ENCODE data around the gene SPATS2.

Gene SPATS2

GRCh38 chr12:49388682-49389386 lies 21.6 kb downstream of the SPATS2 start:
- no peak for TF ChIP-seq FOXK2 (IDR thresholded peaks at IDR 0.05)
- ChIA-PET POLR2A (interaction anchor here (1.9 kb wide), 1 partner anchor 22 kb away, joined by 4 read pairs; the partner anchor contains the start of gene SPATS2), CTCF (interaction anchor here (1.1 kb wide), 1 partner anchor 17 kb away, joined by 3 read pairs; no protein-coding TSS in a partner anchor)
- no peak for DNase-seq (ENCODE audit: extremely low spot score)

- no peak for TF ChIP-seq ARNT (IDR thresholded peaks at IDR 0.05)
- TF ChIP-seq CTBP1 (IDR thresholded peaks at IDR 0.05; ENCODE audit: borderline replicate concordance) = no peak
- ChIA-PET POLR2A (interaction anchor here (1.9 kb wide), 1 partner anchor 22 kb away, joined by 4 read pairs; the partner anchor contains the start of gene SPATS2), CTCF (interaction anchor here (1.1 kb wide), 1 partner anchor 16 kb away, joined by 3 read pairs; no protein-coding TSS in a partner anchor)
- no peak for DNase-seq (ENCODE audit: extremely low spot score)
Measured at GRCh38 chr12:49389387-49389703, 22.1 kb downstream of the SPATS2 start.

- no peak for DNase-seq (ENCODE audit: extremely low spot score)
- TF ChIP-seq FOXM1 (IDR thresholded peaks at IDR 0.05; ENCODE audit: borderline replicate concordance) = no peak
- no peak for TF ChIP-seq LEF1 (IDR thresholded peaks at IDR 0.05; ENCODE audit: borderline replicate concordance)
- TF ChIP-seq SUZ12 (IDR thresholded peaks at IDR 0.05) = no peak
- no peak for TF ChIP-seq FOXK2 (IDR thresholded peaks at IDR 0.05)
- no peak for TF ChIP-seq TARDBP (IDR thresholded peaks at IDR 0.05)
- TF ChIP-seq HDGF (IDR thresholded peaks at IDR 0.05; ENCODE audit: borderline replicate concordance) = no peak
- no peak for TF ChIP-seq ARNT (IDR thresholded peaks at IDR 0.05)
- no peak for TF ChIP-seq BHLHE40 (IDR thresholded peaks at IDR 0.05; ENCODE audit: borderline replicate concordance)
- no peak for TF ChIP-seq CTBP1 (IDR thresholded peaks at IDR 0.05; ENCODE audit: borderline replicate concordance)
- TF ChIP-seq SP1 (IDR thresholded peaks at IDR 0.05) = no peak
- TF ChIP-seq NFRKB (IDR thresholded peaks at IDR 0.05) = no peak
- no peak for TF ChIP-seq ELF4 (IDR thresholded peaks at IDR 0.05)
- no peak for TF ChIP-seq L3MBTL2 (conservative IDR thresholded peaks at IDR 0.05)
- POLR2A ChIA-PET = interaction anchor here (0.8 kb wide), 1 partner anchor 30 kb away, joined by 3 read pairs; no protein-coding TSS in a partner anchor
- CTCF ChIA-PET = interaction anchor here (1.4 kb wide), 1 partner anchor 39 kb away, joined by 3 read pairs; no protein-coding TSS in a partner anchor
Measured at GRCh38 chr12:49397000-49397399, 29.7 kb downstream of the SPATS2 start.

GRCh38 chr12:49400304-49400703 lies 33.0 kb downstream of the SPATS2 start:
- TF ChIP-seq ZNF384 (IDR thresholded peaks at IDR 0.05) (no peak), PKNOX1 (IDR thresholded peaks at IDR 0.05) (no peak), ARNT (IDR thresholded peaks at IDR 0.05) (no peak), LEF1 (IDR thresholded peaks at IDR 0.05; ENCODE audit: borderline replicate concordance) (no peak), TARDBP (IDR thresholded peaks at IDR 0.05) (no peak), HDGF (IDR thresholded peaks at IDR 0.05; ENCODE audit: borderline replicate concordance) (no peak), CTBP1 (IDR thresholded peaks at IDR 0.05; ENCODE audit: borderline replicate concordance) (no peak), ELF4 (IDR thresholded peaks at IDR 0.05) (no peak), FOXK2 (IDR thresholded peaks at IDR 0.05) (no peak), FOXA1 (IDR thresholded peaks at IDR 0.05) (no peak), L3MBTL2 (conservative IDR thresholded peaks at IDR 0.05) (no peak), NFRKB (IDR thresholded peaks at IDR 0.05) (no peak), FOXM1 (IDR thresholded peaks at IDR 0.05; ENCODE audit: borderline replicate concordance) (no peak), SP1 (IDR thresholded peaks at IDR 0.05) (no peak)
- DNase-seq (ENCODE audit: extremely low spot score) = no peak
- ChIA-PET CTCF (no interaction called here), POLR2A (no interaction called here)

GRCh38 chr12:49403971-49404450 lies 36.7 kb downstream of the SPATS2 start:
- TF ChIP-seq ZNF384 (IDR thresholded peaks at IDR 0.05) (peak; percentile 79), CTBP1 (IDR thresholded peaks at IDR 0.05; ENCODE audit: borderline replicate concordance) (no peak)
- ChIA-PET CTCF (interaction anchor here (0.6 kb wide), 1 partner anchor 475 kb away, joined by 4 read pairs; no protein-coding TSS in a partner anchor), POLR2A (interaction anchor here (0.7 to 2.4 kb wide), 2 partner anchors 11 to 37 kb away, joined by 3 to 13 read pairs; partner anchors contain the start of gene SPATS2)
- no peak for DNase-seq (ENCODE audit: extremely low spot score)

- TF ChIP-seq TARDBP (IDR thresholded peaks at IDR 0.05) (no peak), ELF4 (IDR thresholded peaks at IDR 0.05) (no peak), CTBP1 (IDR thresholded peaks at IDR 0.05; ENCODE audit: borderline replicate concordance) (no peak), PKNOX1 (IDR thresholded peaks at IDR 0.05) (no peak), FOXK2 (IDR thresholded peaks at IDR 0.05) (no peak), FOXA1 (IDR thresholded peaks at IDR 0.05) (no peak), LEF1 (IDR thresholded peaks at IDR 0.05; ENCODE audit: borderline replicate concordance) (no peak), BHLHE40 (IDR thresholded peaks at IDR 0.05; ENCODE audit: borderline replicate concordance) (no peak), HDGF (IDR thresholded peaks at IDR 0.05; ENCODE audit: borderline replicate concordance) (no peak), ZNF384 (IDR thresholded peaks at IDR 0.05) (no peak), FOXM1 (IDR thresholded peaks at IDR 0.05; ENCODE audit: borderline replicate concordance) (no peak), SUZ12 (IDR thresholded peaks at IDR 0.05) (no peak), SP1 (IDR thresholded peaks at IDR 0.05) (no peak), ARNT (IDR thresholded peaks at IDR 0.05) (no peak)
- ChIA-PET POLR2A (interaction anchor here (0.7 to 2.4 kb wide), 2 partner anchors 11 to 38 kb away, joined by 3 to 13 read pairs; partner anchors contain the start of gene SPATS2), CTCF (no interaction called here)
- no peak for DNase-seq (ENCODE audit: extremely low spot score)
Measured at GRCh38 chr12:49404956-49405355, 37.7 kb downstream of the SPATS2 start.

- POLR2A ChIA-PET = no interaction called here
- DNase-seq (ENCODE audit: extremely low spot score) = no peak
Measured at GRCh38 chr12:49410818-49411217, 43.6 kb downstream of the SPATS2 start.

More at GRCh38 chr12:49410818-49411217, 43.6 kb downstream of the SPATS2 start:
- TF ChIP-seq ZNF384 (IDR thresholded peaks at IDR 0.05) (no peak), L3MBTL2 (conservative IDR thresholded peaks at IDR 0.05) (no peak), LEF1 (IDR thresholded peaks at IDR 0.05; ENCODE audit: borderline replicate concordance) (no peak), CTBP1 (IDR thresholded peaks at IDR 0.05; ENCODE audit: borderline replicate concordance) (no peak), NFRKB (IDR thresholded peaks at IDR 0.05) (no peak), FOXA1 (IDR thresholded peaks at IDR 0.05) (no peak), HDGF (IDR thresholded peaks at IDR 0.05; ENCODE audit: borderline replicate concordance) (no peak), FOXM1 (IDR thresholded peaks at IDR 0.05; ENCODE audit: borderline replicate concordance) (no peak), BHLHE40 (IDR thresholded peaks at IDR 0.05; ENCODE audit: borderline replicate concordance) (no peak), FOXK2 (IDR thresholded peaks at IDR 0.05) (no peak), SP1 (IDR thresholded peaks at IDR 0.05) (no peak), ELF4 (IDR thresholded peaks at IDR 0.05) (no peak), TARDBP (IDR thresholded peaks at IDR 0.05) (no peak), SUZ12 (IDR thresholded peaks at IDR 0.05) (no peak), PKNOX1 (IDR thresholded peaks at IDR 0.05) (no peak), ARNT (IDR thresholded peaks at IDR 0.05) (no peak)
- CTCF ChIA-PET = interaction anchor here (1.1 kb wide), 1 partner anchor 18 kb away, joined by 3 read pairs; no protein-coding TSS in a partner anchor

Measured in HEK293T (cell line).